ENCODE data around the gene PYGM. TPM values are rescaled to one million over a fixed set of nuclear protein-coding genes. Genes with fewer than 3 reads are reported as not detected.

The PYGM gene
- total and polyA plus RNA-seq, 2 of the 8 experiments (the other 6 are each of a cell fraction or from before 2014, with no cell fraction given) = 9.6 to 10.0 TPM

DNA sequence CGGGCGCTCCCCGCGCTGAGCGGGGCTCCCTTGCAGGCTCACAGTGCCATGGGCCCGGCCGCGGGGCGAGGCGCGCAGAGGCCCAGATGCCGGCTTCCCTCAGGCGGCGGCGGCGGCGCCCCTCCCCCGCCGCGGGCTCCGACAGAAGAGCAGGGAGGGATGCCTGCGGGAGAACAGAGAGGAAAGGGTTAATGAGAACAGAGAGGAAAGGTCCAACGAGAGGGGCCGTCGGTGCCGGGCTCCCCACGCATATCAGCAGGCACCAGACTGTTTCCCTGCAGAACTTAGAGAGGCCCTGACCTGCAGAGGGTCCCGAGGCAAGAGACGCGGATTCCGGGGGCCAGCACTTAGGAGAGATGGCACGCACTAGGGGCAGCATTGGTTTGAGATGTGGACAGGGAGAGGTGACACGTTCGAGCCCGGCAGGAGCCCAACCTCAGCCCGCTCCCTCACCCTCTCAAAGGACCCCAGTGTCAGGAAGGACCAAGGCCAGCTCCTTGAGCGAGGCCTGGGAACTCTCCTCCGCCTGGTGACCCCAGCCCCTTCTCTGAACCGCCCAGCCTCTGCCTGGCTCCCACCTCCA, 45.9 kb downstream of the PYGM start:
- FAIRE-seq (no peak), DNase-seq (ENCODE audit: low read depth in 1 of 2, low spot score in 2 of 2) (peak in 1 of 2 experiments; percentile 72)
- Histone ChIP-seq H3K14ac (ENCODE audit: insufficient read length) (no peak overlapping the region), H2AFZ (ENCODE audit: low read length) (no peak overlapping the region), H4K5ac (ENCODE audit: insufficient read length, low read depth, low read length) (no peak overlapping the region), H3K4me1 (replicated peaks in 1 of 4; ENCODE audit: control insufficient read depth in 3 of 4, insufficient read depth in 4 of 4, low read length in 3 of 4) (peaks cover 12 to 28% (median 20%) of the 10 kb centered on the region in 4 experiments), H2BK20ac (ENCODE audit: low read length) (no peak overlapping the region), H3K56ac (replicated peaks; ENCODE audit: insufficient read length, low read depth, low read length) (no peak overlapping the region), H2BK15ac (ENCODE audit: low read length) (no peak overlapping the region), H3K79me2 (ENCODE audit: control insufficient read depth in 1 of 2, insufficient read depth in 2 of 2, low read length in 2 of 2) (no peaks in the 10 kb centered on the region), H3K18ac (ENCODE audit: extremely low read depth, low read length) (0 out of 2 replicates have a peak overlapping the region, but pooled peaks have one; percentile 14), H3K36me3 (ENCODE audit: control insufficient read depth in 2 of 4, insufficient read depth in 4 of 4, low read length in 3 of 4) (peaks cover 0 to 3% (median 0%) of the 10 kb centered on the region in 4 experiments; a peak in 1 of 8 replicates), H2BK5ac (ENCODE audit: low read depth, low read length) (no peak overlapping the region), H2BK12ac (ENCODE audit: low read depth, low read length) (no peak overlapping the region), H3K4me3 (ENCODE audit: extremely low read depth in 1 of 4, insufficient read depth in 2 of 4, low read depth in 3 of 4, low read length in 4 of 4) (peak overlapping the region; percentile 20 to 55 (median 26); a peak in 6 of 8 replicates), H4K91ac (replicated peaks; ENCODE audit: insufficient read length, low read length) (no peak overlapping the region), H3K23ac (ENCODE audit: insufficient read length) (no peak overlapping the region), H3K27me3 (replicated peaks in 1 of 4; ENCODE audit: control insufficient read depth in 3 of 4, extremely low read depth in 1 of 4, insufficient read depth in 3 of 4, low read length in 3 of 4) (peaks cover 12 to 49% (median 33%) of the 10 kb centered on the region in 4 experiments), H3K27ac (ENCODE audit: low read depth, low read length) (no peak overlapping the region), H2BK120ac (replicated peaks; ENCODE audit: low read depth, low read length) (no peak overlapping the region), H3K79me1 (ENCODE audit: low read depth, low read length) (no peaks in the 10 kb centered on the region; the same call in 1 of the 2 replicates), H3K4me2 (ENCODE audit: insufficient read depth in 1 of 2, low read depth in 2 of 2, low read length in 2 of 2) (peak overlapping the region; percentile 66 to 80), H3K9ac (replicated peaks in 1 of 4; ENCODE audit: extremely low read depth in 1 of 4, low read depth in 3 of 4, low read length in 3 of 4) (no peak overlapping the region), H4K20me1 (replicated peaks in 1 of 2; ENCODE audit: control insufficient read depth in 1 of 2, insufficient read depth in 2 of 2, low read length in 2 of 2) (peaks cover 2 to 4% of the 10 kb centered on the region in 2 experiments), H2AK5ac (ENCODE audit: low read depth, low read length) (no peak overlapping the region), H3K9me3 (ENCODE audit: insufficient read depth in 2 of 2, low read depth in 1 of 2, low read length in 1 of 2) (no peaks in the 10 kb centered on the region), H4K8ac (ENCODE audit: extremely low read depth, insufficient read depth, low read length) (peak overlapping the region; percentile 0; the same call in 1 of the 2 replicates), H3K4ac (replicated peaks; ENCODE audit: insufficient read length, low read depth, low read length) (no peak overlapping the region), H3K23me2 (ENCODE audit: low read depth, low read length) (peaks cover 12% of the 10 kb centered on the region; the same call in 1 of the 2 replicates)
- ChIA-PET POLR2A (ENCODE audit: partially characterized antibody) (interaction anchor here (0.7 to 1.7 kb wide), 4 partner anchors 9 to 46 kb away, joined by 3 to 4 read pairs (median 4); partner anchors contain the start of genes NRXN2 and PYGM), CTCF (ENCODE audit: partially characterized antibody) (interaction anchor here (0.9 to 3.0 kb wide), 5 partner anchors 10 to 62 kb away, joined by 3 to 18 read pairs (median 3); no protein-coding TSS in a partner anchor)
- WGBS, 2 experiments (ENCODE audit: extremely low coverage in 1 of 2, insufficient coverage in 1 of 2, insufficient read length in 1 of 2, insufficient replicate concordance in 2 of 2, low coverage in 1 of 2, low lambda C conversion rate in 2 of 2, missing lambda C conversion rate in 1 of 2) = 18% methylated on average over 13 of the region's 39 CpGs; no CpG with 5 or more reads in 1 of the 2 experiments
- peak in 1 of 2 experiments; percentile 56; a peak in 1 of 3 replicates for TF ChIP-seq EP300 (IDR thresholded peaks at IDR 0.05; ENCODE audit: borderline replicate concordance in 1 of 2, low read depth in 2 of 2, low read length in 2 of 2)
- no peak for TF ChIP-seq JUND (IDR thresholded peaks at IDR 0.05; ENCODE audit: low read length)
- TF ChIP-seq NRF1 (IDR thresholded peaks at IDR 0.05; ENCODE audit: low read depth, low read length) = no peak
- peak; percentile 7 for TF ChIP-seq ASH2L (IDR thresholded peaks at IDR 0.05; ENCODE audit: low read length)
- TF ChIP-seq CHD1 (IDR thresholded peaks at IDR 0.05; ENCODE audit: low read depth, low read length) = no peak
- no peak for TF ChIP-seq HDAC6 (IDR thresholded peaks at IDR 0.05; ENCODE audit: low read depth, low read length)
- TF ChIP-seq, protein P1, sequence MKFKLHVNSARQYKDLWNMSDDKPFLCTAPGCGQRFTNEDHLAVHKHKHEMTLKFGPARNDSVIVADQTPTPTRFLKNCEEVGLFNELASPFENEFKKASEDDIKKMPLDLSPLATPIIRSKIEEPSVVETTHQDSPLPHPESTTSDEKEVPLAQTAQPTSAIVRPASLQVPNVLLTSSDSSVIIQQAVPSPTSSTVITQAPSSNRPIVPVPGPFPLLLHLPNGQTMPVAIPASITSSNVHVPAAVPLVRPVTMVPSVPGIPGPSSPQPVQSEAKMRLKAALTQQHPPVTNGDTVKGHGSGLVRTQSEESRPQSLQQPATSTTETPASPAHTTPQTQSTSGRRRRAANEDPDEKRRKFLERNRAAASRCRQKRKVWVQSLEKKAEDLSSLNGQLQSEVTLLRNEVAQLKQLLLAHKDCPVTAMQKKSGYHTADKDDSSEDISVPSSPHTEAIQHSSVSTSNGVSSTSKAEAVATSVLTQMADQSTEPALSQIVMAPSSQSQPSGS (IDR thresholded peaks at IDR 0.05; ENCODE audit: low read length) = no peak
- no peak for TF ChIP-seq USF2 (IDR thresholded peaks at IDR 0.05; ENCODE audit: low read length)
- no peak for TF ChIP-seq PHF8 (conservative IDR thresholded peaks at IDR 0.05; ENCODE audit: low read depth, low read length)
